ENCODE data around the gene CAMP.
"Not testable (repeated sequence)": the region's sequence is repeated elsewhere in the genome, so short reads cannot be mapped to it uniquely, and the experiment has no call there.

The CAMP gene, protein sequence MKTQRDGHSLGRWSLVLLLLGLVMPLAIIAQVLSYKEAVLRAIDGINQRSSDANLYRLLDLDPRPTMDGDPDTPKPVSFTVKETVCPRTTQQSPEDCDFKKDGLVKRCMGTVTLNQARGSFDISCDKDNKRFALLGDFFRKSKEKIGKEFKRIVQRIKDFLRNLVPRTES

DNA sequence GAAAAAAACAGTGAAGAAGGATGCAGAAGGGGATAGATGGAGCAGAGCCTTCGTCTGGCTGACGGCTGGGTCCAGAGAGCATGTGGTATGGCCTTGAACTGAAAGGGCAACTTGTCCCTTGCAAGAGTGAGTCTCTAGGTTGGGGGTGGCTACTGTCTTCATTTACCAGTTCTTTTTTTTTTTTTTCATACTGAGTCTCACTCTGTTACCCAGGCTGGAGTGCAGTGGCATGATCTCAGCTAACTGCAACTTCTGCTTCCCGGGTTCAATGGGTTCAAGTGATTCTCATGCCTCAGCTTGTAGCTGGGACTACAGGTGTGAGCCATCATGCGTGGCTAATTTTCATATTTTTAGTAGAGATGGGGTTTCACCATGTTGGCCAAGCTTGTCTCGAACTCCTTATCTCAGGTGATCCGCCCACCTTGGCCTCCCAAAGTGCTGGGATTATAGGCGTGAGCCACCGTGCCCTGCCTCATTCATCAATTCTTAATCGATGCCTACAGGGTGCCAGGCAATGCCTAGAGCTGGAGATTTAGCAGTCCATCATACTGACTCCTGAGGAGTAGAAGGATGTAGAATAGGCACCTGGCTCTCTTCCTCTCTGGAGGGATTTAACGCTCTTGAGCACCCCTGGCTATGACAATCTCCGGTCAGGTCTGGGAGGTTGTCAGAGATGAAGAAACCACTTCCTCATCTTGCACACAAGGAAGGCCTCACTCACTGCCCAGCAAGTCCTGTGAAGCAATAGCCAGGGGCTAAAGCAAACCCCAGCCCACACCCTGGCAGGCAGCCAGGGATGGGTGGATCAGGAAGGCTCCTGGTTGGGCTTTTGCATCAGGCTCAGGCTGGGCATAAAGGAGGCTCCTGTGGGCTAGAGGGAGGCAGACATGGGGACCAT, at the start of gene CAMP:
TSS of gene CAMP (plus strand) at position 880 of the 898 bp plus-strand sequence. CDS start at position 897, 17 bp downstream.
- DNase-seq: no peak

DNA sequence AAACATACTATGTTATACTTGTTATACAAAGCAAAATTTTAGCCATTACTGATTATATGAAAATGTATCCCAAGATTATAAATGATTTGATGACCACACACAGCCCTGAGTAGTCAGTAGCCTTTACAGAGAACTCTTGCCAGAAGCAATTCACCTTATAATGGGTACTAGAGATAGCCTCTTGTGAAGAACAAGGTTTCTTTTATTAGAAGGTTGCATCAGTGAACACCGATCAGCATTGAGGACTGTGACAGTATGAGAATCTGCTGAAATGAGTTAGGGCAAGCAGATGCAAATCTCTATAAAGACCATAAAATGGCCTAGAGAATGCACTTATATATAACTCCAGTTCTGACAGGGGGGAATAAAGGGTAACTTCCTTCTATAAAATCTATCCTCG, 45.2 kb upstream of the CAMP start:
- DNase-seq: no peak

DNA sequence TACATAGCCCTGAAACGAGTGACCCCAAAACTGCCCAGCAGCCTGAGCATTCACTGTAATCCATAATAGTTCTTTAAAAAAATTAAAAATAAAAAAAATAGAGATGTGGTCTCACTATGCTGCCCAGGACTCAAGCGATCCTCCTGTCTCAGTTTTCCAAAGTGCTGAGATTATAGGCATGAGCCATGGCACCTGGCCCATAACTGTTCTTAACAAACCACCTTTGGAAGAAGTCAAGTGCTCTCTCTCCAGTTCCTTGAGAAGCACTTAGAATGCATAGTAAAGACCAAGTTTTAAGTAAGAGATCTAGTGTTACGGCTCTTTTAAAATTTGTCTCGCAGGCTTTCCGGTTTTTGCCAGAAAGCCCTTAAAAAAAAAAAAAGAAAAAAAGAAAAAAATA, 43.3 kb upstream of the CAMP start:
- DNase-seq: no peak

DNA sequence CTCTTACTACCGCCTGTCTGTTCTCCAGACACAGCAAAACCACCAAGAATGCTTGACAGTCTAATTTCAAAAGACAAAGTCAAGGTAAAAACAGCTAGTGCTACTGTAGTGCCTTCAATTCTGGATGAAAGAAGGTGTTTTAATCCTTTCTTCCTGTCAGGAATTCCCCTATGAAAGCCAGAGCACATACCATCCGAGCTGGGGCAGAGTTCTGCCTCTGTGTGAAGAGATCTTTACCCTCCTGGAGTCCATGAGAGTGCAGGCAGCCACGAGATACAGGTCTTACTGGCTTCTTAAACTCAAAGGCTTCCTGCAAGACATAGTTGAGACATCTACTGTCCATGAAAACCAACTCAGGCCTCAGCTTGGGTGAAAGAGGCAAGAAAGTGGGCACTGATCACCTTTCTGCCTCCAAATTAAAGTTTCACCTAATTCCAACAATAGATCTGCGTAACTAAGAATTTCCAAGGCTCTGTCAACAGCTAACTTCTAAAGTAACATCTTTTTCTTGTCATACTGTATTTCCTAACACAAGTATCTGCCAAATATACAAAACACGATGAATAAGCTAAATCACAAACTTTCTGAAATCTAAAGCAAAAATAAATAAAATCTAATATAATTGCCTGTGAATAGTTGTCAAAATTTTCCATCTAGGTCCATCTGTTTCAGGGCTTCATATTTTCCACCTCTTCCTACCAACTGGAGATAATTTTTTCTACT, 42.6 kb upstream of the CAMP start:
- DNase-seq: no peak

DNA sequence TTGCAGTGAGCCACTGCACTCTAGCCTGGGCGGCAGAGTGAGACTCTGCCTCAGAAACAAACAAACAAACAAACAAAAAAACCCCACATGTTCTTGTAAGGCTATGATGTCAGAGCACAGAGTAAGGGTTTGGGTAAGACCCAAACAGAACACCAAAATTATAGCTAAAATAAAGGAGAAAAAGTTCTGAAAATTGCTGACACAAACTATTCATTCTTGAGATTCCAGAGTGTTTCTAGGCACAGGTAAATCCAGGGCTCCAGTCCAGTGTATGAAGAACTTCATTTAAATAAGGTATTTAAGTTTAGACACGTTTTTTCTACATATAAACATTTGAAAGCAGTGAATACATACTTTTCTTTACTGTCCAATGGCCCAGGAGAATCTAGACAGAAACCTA, 39.0 kb upstream of the CAMP start:
- DNase-seq: no peak

DNA sequence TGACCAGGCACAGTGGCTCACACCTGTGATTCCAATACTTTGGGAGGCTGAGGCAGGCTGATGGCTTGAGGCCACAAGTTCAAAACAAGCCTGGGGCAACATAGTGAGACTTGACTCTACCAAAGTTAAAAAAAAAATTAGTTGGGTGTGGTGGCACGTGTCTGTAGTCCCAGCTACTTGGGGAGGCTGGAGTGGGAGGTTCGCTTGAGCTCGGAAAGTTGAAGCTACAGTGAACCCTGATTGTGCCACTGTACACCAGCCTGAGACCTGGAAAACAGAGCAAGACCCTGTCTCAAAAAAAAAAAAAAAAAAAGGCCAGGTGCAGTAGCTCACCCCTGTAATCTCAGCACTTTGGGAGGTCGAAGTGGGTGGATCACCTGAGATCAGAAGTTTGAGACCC, 38.2 kb upstream of the CAMP start:
- no peak for DNase-seq

DNA sequence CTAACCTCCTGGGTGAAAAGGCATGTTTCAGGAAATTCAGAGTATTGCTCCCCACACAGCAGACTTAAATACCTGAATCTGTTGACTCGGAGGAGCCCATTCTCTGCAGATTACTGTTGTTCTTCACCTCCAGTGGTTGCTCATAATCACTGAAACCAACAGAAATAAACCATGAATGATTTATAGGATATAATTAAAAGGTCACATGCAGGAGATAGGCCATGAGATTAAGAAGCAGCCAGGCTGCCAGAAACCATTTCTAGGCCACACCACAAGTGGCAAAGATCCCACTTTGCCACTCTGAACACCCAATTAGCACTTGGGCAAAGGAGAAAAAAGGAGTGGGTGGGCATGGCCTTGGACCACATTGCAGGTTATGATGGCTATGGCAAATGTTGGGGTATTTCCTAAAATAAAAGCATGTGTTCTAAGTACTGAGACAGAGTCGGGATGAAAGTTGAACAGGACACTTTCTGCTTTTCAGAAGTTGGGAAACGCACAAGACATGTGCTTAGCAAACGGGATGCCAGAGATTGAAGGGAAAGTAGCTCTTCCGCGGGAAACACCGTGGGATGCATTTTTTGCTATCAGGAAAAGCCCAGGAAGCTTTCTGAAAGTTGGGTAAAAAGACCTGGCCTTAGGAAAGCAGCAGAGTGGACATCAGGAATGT, 36.5 kb upstream of the CAMP start:
- no peak for DNase-seq

DNA sequence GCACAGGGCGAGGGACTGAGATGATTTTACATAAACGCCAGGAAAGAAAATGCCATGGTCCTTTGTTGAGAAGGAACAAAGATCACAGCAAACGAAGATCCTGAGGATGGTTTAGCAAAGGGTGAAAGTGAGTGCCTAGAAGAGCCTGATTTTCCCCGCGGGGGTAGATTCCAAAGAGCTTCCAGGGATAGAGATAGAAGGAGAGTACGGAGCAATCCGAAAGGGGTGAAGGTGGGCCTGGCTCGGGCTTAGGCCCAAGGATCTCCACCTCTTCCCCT, 36.1 kb upstream of the CAMP start:
- DNase-seq: no peak

DNA sequence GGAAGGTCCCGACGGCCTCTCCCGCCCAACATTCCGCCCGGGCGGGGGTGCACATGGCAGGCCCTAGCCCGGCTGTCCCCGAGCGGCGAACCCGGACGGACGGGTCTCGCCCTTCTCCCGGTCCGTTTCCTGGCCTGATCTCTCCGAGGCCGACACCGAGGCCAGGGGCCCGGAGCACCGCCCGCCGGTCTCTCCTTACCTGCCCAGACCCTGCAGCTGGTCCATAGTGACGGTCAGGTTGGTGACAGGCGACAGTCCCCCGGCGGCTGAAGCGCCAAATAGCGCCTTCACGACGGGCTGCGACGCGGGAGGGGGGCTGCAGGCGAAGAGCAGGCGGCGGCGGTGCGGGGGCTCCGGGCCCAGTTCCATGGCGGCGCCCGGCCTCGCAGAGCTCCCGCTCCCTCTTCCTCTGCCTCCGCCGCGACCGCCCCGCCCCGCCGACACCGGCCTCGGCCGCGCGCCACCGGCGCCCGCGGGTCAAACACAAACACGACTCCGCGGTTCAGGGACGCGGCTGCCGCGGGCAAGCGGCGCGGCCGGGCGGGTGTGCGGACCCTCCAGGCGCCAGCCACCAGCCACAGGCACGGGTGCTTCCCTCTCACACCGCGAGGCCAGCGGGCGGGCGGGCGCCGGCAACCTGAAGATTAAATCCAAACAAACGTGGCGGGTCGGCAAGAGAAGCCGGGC, 35.6 kb upstream of the CAMP start:
- DNase-seq: peak; percentile 52

DNA sequence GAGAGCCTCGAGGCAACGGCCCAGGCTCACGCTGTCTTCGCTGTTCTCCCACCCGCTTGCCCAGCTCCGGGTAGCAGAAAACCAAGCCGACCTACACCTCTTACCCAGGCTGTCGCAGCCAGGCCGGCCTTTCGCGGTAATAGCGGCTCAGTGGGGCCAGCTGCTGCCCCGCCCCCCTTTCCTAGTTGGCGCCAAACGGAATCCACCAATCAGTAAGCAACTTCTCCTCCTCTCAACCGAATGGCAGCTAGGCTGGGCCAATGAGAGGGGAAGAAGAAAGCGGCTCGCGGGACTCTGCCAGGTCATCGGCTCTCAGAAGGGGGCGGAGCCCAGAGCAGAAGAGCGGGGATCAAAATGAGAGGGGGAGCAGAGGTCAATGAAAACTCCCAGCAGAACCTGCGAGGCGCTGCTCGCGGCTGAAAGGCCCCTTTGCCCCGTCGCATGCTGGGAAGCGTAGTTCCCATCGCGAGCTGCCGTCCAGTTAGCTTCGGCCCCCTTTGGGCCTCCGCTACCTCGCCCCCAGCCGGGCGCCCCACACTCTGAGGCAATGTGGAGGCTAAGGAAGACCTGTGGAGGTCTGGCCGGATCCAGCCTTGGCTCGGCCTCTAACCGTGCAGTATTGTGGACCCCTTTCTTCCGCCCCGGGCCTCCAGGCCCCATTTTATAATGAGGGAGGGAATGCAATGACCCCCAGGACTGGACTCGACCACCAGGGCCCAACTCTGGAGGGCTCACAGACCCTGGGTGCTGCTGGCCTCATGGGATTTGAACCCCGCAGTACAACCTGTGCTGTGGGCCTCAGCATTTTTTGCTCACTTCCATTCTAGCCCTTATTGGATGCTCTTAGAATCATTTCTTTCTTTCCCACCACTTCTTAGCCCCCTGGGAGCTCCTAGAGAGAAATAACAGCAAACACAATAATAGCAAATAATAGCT, 34.8 kb upstream of the CAMP start, which contains the start of gene CDC25A:
TSS of gene CDC25A (minus strand) at position 152 of the 936 bp plus-strand sequence. CDS start 470 bp downstream, outside the sequence.
- DNase-seq: peak; percentile 96

DNA sequence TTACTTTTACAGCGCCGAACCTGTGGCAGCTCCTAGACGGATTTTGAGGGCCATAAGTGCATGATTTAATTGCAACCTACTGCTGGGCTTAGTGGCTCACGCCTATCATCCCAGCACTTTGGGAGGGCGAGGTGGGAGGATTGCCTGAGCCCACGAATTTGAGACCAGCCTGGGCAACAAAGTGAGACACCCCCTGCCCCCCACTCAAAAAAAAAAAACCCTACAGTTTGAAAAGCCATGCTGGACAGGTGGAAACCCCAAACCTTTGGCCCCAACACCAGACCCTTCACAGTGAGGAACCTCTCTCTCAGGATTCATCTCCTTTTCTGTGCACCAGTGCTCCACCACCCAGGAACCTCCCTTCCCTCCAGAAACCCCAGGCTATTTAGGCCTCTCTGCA, 34.0 kb upstream of the CAMP start:
- no peak for DNase-seq

DNA sequence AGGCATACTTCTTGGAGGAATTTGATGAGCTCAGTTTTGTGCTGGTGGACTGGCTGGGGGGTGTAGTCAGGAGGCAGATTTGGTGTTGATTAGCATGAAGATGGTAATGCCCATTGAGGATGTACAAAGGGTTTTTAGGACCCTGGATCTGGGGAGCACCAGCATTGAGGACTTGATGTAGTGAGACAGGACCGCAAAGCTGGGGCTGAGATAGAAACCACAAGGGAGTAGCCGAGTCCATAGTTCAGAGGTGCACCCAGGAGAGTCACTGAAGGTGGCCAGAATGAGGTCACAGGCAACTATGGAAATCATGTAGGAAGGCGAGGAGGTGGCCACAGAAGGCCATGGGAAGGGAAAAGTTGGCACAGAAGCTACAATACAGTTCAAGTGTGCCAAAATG, 32.4 kb upstream of the CAMP start:
- no peak for DNase-seq

DNA sequence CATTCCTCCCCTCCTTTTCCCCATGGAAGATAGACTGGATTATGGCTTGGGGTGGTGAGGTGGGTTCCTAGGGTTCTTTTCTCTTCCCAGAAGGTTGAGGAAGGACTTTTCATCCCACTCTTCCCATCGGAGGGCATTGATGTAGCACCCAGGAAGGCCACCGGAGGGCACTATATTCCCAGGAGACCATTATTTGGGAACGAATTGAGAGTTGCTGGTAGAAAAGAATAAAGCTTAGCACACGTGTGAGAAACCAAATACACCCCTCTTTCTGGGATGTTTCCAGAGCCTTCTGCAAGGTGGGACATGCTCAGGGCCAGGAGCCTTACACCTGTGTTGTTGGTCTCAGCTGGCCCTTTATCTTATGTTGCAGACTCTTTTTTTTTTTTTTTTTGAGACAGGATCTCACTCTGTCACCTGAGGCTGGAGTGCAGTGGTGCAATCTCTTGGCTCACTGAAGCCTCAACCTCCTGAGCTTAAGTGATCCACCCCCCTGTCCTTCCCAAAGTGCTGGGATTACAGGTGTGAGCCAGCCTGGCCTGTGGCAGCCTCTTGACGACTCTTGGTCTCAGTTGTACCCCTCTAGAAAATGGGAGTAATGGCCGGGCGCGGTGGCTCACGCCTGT, 28.7 kb upstream of the CAMP start:
- DNase-seq: peak; percentile 32

DNA sequence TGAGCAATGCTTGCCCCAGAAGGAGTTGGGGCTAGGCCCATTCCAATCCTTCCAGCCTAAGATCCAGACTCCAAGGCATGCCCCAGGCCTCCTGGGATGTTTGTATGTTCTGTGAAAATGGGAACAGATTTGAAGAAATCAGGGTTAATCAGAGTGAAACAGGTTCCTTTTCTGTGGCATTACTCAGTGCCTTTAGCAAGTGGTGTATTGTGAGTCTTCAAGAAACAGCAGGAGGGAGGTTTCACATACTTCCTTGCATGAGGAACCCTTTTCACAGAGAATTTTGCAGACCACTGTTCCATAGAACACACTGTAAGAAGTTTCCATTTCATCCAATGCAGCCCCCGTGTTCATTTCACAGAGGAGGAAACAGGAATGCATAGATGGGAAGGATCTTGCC, 26.7 kb upstream of the CAMP start:
- no peak for DNase-seq

DNA sequence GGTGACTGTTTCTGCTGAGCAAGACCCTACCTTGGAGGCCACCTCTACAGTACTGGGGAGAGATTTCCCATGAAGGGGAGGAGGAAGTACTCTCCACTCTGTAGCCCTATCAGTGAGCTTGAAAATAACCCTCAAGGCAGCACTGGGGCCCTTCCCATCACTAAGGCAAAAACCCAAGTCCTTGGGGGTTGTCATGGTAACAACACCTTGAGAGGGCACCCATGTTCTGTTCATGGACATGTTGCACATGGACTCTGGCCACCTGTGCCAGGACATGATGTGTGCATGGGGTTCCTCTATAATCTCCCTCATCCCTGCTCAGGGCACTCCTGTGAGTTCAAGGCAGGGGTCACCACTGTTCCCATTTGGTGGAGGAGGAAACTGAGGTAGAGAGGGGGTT, 24.2 kb upstream of the CAMP start:
- DNase-seq: no peak

DNA sequence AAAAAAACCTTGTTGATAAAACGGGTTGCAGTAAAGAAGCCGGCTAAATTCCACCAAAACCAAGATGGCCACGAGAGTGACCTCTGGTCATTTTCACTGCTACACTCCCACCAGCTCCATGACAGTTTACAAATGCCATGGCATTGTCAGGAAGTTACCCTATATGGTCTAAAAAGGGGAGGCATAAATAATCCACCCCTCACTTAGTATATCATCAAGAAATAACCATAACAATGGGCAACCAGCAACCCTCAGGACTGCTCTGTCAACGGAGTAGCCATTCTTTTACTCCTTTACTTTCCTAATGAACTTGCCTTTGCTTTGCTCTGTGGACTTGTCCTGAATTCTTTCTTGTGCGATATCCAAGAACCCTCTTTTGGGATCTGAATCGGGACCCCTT, 20.7 kb upstream of the CAMP start:
- no peak for DNase-seq

DNA sequence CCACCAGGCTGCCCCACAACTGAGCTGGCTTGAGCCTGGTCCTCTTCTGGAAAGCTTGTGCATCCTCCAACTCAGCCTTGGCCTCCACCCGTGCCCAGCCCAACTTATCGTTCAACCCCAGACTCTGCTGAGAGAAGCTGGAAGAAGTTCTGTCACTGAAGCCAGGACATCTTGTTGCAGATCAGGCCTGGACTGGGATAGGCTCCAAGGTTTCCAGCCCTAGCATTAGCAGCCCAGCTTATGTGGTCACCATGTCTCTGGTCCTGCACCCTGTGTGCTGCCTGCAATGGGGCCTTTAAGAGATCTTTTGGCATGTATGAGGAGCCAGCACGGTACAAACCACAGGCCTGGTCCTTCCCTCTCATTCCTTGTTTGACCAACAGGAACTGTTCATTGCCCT, 15.2 kb upstream of the CAMP start:
- DNase-seq: no peak

DNA sequence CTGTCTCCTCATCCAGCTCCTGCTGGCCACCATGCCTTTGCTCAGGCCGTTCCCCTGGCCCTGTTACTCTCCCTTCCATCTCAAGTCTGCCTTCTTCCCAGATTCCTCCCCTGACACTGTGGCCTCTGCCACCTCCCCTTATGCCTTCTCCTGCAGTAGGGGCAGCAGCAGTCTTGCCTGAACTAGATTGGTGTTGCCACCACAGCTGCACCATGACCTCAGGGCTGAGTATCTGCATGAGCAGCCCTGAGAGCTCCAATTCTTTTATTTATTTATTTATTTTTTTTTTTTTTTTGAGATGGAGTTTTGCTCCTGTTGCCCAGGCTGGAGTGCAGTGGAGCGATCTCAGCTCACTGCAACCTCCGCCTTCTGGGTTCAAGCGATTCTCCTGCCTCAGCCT, 13.8 kb upstream of the CAMP start:
- DNase-seq: no peak

DNA sequence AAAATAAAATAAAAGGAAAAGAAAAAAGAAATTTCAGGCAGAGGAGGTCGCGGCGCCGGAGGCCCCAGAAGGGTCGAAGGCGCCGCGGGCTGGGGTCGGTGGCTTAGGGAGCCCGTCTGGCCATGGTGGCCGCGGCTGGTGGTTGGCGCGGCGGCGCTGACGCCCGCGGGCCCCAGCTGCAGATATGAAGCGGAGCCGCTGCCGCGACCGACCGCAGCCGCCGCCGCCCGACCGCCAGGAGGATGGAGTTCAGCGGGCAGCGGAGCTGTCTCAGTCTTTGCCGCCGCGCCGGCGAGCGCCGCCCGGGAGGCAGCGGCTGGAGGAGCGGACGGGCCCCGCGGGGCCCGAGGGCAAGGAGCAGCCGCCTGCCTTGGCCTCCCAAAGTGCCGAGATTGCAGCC, 12.8 kb upstream of the CAMP start:
- not testable (repeated sequence) for DNase-seq

DNA sequence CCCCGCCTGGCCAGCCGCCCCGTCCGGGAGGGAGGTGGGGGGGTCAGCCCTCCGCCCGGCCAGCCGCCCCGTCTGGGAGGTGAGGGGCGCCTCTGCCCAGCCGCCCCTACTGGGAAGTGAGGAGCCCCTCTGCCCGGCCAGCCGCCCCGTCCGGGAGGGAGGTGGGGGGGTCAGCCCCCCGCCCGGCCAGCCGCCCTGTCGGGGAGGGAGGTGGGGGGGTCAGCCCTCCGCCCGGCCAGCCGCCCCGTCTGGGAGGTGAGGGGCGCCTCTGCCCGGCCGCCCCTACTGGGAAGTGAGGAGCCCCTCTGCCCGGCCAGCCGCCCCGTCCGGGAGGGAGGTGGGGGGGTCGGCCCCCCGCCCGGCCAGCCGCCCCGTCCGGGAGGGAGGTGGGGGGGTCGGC, 11.5 kb upstream of the CAMP start:
- DNase-seq: not testable (repeated sequence)

DNA sequence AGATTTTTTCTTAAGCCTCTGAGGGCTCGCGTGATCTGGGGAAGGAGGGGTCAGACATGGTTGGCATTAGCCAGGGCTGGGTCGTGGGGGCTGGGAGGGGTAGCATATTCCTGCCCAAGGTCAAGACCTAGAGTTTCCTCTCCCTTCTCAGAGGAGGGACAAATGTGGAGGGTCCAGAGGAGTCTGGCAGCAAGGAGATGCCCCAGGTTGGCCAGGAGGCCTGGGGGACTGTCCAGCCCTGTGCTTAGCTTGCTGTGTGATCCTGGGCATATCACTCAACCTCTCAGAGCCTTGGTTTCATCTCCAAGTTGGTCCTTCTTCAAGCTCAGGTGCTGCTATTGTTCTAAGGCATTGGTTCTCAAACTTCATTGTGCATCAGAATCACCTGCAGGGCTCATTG, 9.1 kb upstream of the CAMP start:
- no peak for DNase-seq

All from NCI-H1092 (cell line).